Measurements from ENCODE around the gene GALNT2. TPM values are rescaled to one million over a fixed set of nuclear protein-coding genes. Genes with fewer than 3 reads are reported as not detected.
A peak's percentile ranks its signal among the peaks of the same experiment; 100 is the strongest.

GALNT2 gene
- total and polyA plus RNA-seq, 2 experiments from 2014 or later = 17.8 to 48.3 TPM

- H3K27ac Mint-ChIP-seq = no peak overlapping the region; the same call in 1 of the 2 replicates
- H3F3A ChIP-seq (replicated peaks; ENCODE audit: low read depth) = no peaks in the 10 kb centered on the region
- DNase-seq (ENCODE audit: low spot score) (no peak), ATAC-seq (no peak; the same call in 2 of the 3 replicates)
- H3K36me3 ChIP-seq (ENCODE audit: insufficient read depth) = no peaks in the 10 kb centered on the region
- H3K36me3 Mint-ChIP-seq (ENCODE audit: low read depth) = peaks cover 8% of the 10 kb centered on the region; the same call in 2 of the 3 replicates
- no peak overlapping the region for H2AFZ ChIP-seq
- no peak overlapping the region for H3K27ac ChIP-seq (ENCODE audit: low read depth)
- no peaks in the 10 kb centered on the region for H3K9me2 ChIP-seq (ENCODE audit: insufficient read depth)
- H3K9me3 Mint-ChIP-seq = peaks cover 4% of the 10 kb centered on the region; the same call in 2 of the 3 replicates
- no peak overlapping the region for H3K4me3 ChIP-seq
- TF ChIP-seq NANOG (IDR thresholded peaks at IDR 0.05; ENCODE audit: borderline replicate concordance) (no peak), CREB1 (CRISPR knock-in tag; IDR thresholded peaks at IDR 0.05; ENCODE audit: low read depth) (no peak), ZNF114 (CRISPR knock-in tag; IDR thresholded peaks at IDR 0.05) (no peak)
- TF ChIP-seq, protein P1, sequence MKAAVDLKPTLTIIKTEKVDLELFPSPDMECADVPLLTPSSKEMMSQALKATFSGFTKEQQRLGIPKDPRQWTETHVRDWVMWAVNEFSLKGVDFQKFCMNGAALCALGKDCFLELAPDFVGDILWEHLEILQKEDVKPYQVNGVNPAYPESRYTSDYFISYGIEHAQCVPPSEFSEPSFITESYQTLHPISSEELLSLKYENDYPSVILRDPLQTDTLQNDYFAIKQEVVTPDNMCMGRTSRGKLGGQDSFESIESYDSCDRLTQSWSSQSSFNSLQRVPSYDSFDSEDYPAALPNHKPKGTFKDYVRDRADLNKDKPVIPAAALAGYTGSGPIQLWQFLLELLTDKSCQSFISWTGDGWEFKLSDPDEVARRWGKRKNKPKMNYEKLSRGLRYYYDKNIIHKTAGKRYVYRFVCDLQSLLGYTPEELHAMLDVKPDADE (IDR thresholded peaks at IDR 0.05) = no peak
- no peaks in the 10 kb centered on the region for H4K20me1 ChIP-seq (replicated peaks; ENCODE audit: insufficient read depth)
- peaks cover 5% of the 10 kb centered on the region for H3K27me3 Mint-ChIP-seq (ENCODE audit: insufficient read depth, low read depth, poor library complexity)
- peaks cover 57% of the 10 kb centered on the region for H3K4me1 Mint-ChIP-seq
- H3K4me3 Mint-ChIP-seq = no peak overlapping the region
- H3K27me3 ChIP-seq (ENCODE audit: insufficient read depth) = no peaks in the 10 kb centered on the region
- H3K4me1 ChIP-seq (ENCODE audit: insufficient read depth) = peaks cover 46% of the 10 kb centered on the region
- H3K4me2 ChIP-seq = no peak overlapping the region
- no peaks in the 10 kb centered on the region for H3K79me2 ChIP-seq (replicated peaks; ENCODE audit: insufficient read depth)
These were observed 163.2 kb downstream of the GALNT2 start for GRCh38 chr1:230230273-230230672.

DNA sequence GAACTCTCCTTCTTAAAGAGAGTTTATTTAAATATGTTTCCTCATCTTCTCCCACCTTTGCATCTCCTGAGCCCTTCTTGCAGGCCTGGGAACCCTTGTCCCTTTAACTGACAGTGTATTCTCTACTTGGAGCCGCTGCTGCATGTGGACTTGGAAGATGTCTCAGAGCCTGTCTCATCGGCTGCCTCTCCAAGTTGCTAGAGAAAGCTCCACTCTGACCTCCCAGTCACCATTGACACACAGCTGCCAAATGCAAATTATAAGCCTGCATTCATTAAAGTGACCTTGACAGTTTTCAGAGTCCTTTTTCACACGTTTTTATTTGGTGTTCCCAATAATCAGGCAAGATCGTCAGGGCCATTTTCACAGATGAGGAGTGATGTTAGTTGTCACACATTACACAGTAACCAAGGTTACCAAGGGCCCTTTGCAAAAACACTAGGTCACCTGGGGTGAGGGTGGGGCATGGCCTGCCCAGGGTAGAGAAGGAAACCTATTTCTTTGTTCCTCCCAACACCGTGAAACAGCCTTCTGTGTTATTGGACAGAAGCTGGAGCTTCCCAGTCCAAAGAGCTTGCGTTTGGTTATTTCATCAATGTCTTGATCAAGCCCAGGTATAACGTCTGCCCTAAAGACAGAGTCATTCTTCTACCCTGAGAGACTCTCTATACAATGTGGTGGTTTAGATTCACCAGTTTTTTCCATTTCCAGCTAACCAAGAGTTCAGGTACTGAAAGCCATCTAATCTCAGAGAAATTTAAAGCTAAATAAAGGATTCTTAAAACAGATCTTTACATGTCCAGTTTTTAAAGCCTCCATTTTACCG is 164.1 kb downstream of the GALNT2 start:
- H3K9me3 Mint-ChIP-seq = peaks cover 4% of the 10 kb centered on the region; the same call in 2 of the 3 replicates
- H3K4me1 Mint-ChIP-seq = peaks cover 49% of the 10 kb centered on the region
- no peak overlapping the region; the same call in 1 of the 2 replicates for H3K27ac ChIP-seq (ENCODE audit: low read depth)
- H3K27ac Mint-ChIP-seq = peak overlapping the region; percentile 53; the same call in 1 of the 2 replicates
- TF ChIP-seq EZH2 (IDR thresholded peaks at IDR 0.05; ENCODE audit: low read depth, unreplicated experiment) (no peak), CTCF (conservative IDR thresholded peaks at IDR 0.05; ENCODE audit: low read depth in 2 of 2) (no peak), JUNB (IDR thresholded peaks at IDR 0.05; ENCODE audit: unreplicated experiment) (no peak), ZNF331 (CRISPR knock-in tag; IDR thresholded peaks at IDR 0.05; ENCODE audit: low read depth) (no peak), EZH2phosphoT487 (IDR thresholded peaks at IDR 0.05; ENCODE audit: unreplicated experiment) (no peak)
- TF ChIP-seq, protein P1 (IDR thresholded peaks at IDR 0.05) = no peak
- no peak overlapping the region for H3K4me3 Mint-ChIP-seq
- no peak overlapping the region for H3K4me3 ChIP-seq
- peaks cover 40% of the 10 kb centered on the region for H3K4me1 ChIP-seq (ENCODE audit: insufficient read depth)
- H3K36me3 ChIP-seq (ENCODE audit: insufficient read depth) = no peaks in the 10 kb centered on the region
- no peaks in the 10 kb centered on the region for H3K9me2 ChIP-seq (ENCODE audit: insufficient read depth)
- no peaks in the 10 kb centered on the region for H3K79me2 ChIP-seq (replicated peaks; ENCODE audit: insufficient read depth)
- H2AFZ ChIP-seq = no peak overlapping the region
- peaks cover 9% of the 10 kb centered on the region; the same call in 2 of the 3 replicates for H3K36me3 Mint-ChIP-seq (ENCODE audit: low read depth)
- no peaks in the 10 kb centered on the region for H3K27me3 ChIP-seq (ENCODE audit: insufficient read depth)
- peak; percentile 41 for DNase-seq (ENCODE audit: low spot score)
- peak overlapping the region; percentile 58 for H3K4me2 ChIP-seq
- H3F3A ChIP-seq (replicated peaks; ENCODE audit: low read depth) = no peaks in the 10 kb centered on the region
- peak; percentile 64 for ATAC-seq
- H4K20me1 ChIP-seq (replicated peaks; ENCODE audit: insufficient read depth) = no peaks in the 10 kb centered on the region
- peaks cover 5% of the 10 kb centered on the region for H3K27me3 Mint-ChIP-seq (ENCODE audit: insufficient read depth, low read depth, poor library complexity)

Measured in GM23338 (cell line).